Measurements from ENCODE around the gene SHLD2.

The SHLD2 gene

GRCh38 chr10:87054373-87055295 lies 40.4 kb upstream of the SHLD2 start:
- H3K27me3 ChIP-seq (ENCODE audit: control insufficient read depth in 3 of 3, insufficient read depth in 3 of 3, low read depth in 1 of 3, low read length in 3 of 3), result no peaks in the 10 kb centered on the region
- peaks cover 0 to 6% of the 10 kb centered on the region in 2 donors for H3K4me1 ChIP-seq (ENCODE audit: control insufficient read depth in 2 of 2, insufficient read depth in 1 of 2, low read depth in 1 of 2, low read length in 2 of 2)
- no peak overlapping the region for H3K4me3 ChIP-seq (ENCODE audit: low read length in 2 of 2)
- no peak overlapping the region for H3K14ac ChIP-seq (ENCODE audit: low read length)
- no CpG with 5 or more reads among the region's 7 CpGs for WGBS, 2 donors (ENCODE audit: extremely low coverage in 2 of 2, insufficient read length in 2 of 2, insufficient replicate concordance in 1 of 2)
- H2AK5ac ChIP-seq (ENCODE audit: low read depth, low read length), result no peak overlapping the region
- no peak overlapping the region for H3K27ac ChIP-seq (replicated peaks; ENCODE audit: low read length)
- peaks cover 21 to 97% of the 10 kb centered on the region in 2 donors for H3K36me3 ChIP-seq (replicated peaks in 1 of 2; ENCODE audit: control insufficient read depth in 2 of 2, insufficient read depth in 2 of 2, low read length in 2 of 2)
- no peak overlapping the region for H2BK120ac ChIP-seq (ENCODE audit: low read depth, low read length)
- no peak overlapping the region for H2BK15ac ChIP-seq (ENCODE audit: low read length)
- H4K91ac ChIP-seq (ENCODE audit: low read depth, low read length, poor library complexity), result no peak overlapping the region
- DNase-seq (ENCODE audit: low spot score), result peak; percentile 30
- H2BK12ac ChIP-seq (ENCODE audit: low read length), result no peak overlapping the region
- no peak overlapping the region for H3K9ac ChIP-seq (ENCODE audit: low read depth, low read length, poor library complexity)
- H2AFZ ChIP-seq (ENCODE audit: low read length), result no peak overlapping the region
- H3K18ac ChIP-seq (ENCODE audit: low read length), result no peak overlapping the region
- H3K4me2 ChIP-seq (ENCODE audit: insufficient read depth, low read length, poor library complexity, severe bottlenecking), result no peak overlapping the region
- H2BK5ac ChIP-seq (ENCODE audit: low read length), result no peak overlapping the region
- no peak overlapping the region for H3K23ac ChIP-seq (ENCODE audit: low read depth, low read length, poor library complexity)
- H3K4ac ChIP-seq (ENCODE audit: low read length), result no peak overlapping the region
- H3K79me1 ChIP-seq (ENCODE audit: low read depth, low read length), result no peaks in the 10 kb centered on the region
- peaks cover 0 to 1% of the 10 kb centered on the region in 2 donors for H3K9me3 ChIP-seq (replicated peaks in 1 of 2; ENCODE audit: control insufficient read depth in 2 of 2, insufficient read depth in 1 of 2, low read depth in 1 of 2, low read length in 2 of 2)
- no peak overlapping the region for H4K8ac ChIP-seq (ENCODE audit: low read depth, low read length)

GRCh38 chr10:87058171-87058570 lies 36.8 kb upstream of the SHLD2 start:
- Histone ChIP-seq H3K23ac (ENCODE audit: low read depth, low read length, poor library complexity) (no peak overlapping the region), H4K8ac (ENCODE audit: low read depth, low read length) (no peak overlapping the region), H2BK120ac (ENCODE audit: low read depth, low read length) (no peak overlapping the region), H3K79me1 (ENCODE audit: low read depth, low read length) (no peaks in the 10 kb centered on the region), H3K14ac (ENCODE audit: low read length) (no peak overlapping the region), H3K18ac (ENCODE audit: low read length) (no peak overlapping the region), H2AFZ (ENCODE audit: low read length) (no peak overlapping the region), H3K4ac (ENCODE audit: low read length) (no peak overlapping the region), H4K91ac (ENCODE audit: low read depth, low read length, poor library complexity) (no peak overlapping the region), H3K27ac (replicated peaks; ENCODE audit: low read length) (no peak overlapping the region), H3K9ac (ENCODE audit: low read depth, low read length, poor library complexity) (no peak overlapping the region), H3K4me2 (ENCODE audit: insufficient read depth, low read length, poor library complexity, severe bottlenecking) (no peak overlapping the region), H3K4me1 (ENCODE audit: control insufficient read depth in 2 of 2, insufficient read depth in 1 of 2, low read depth in 1 of 2, low read length in 2 of 2) (peaks cover 0 to 6% of the 10 kb centered on the region in 2 donors), H3K9me3 (replicated peaks in 1 of 2; ENCODE audit: control insufficient read depth in 2 of 2, insufficient read depth in 1 of 2, low read depth in 1 of 2, low read length in 2 of 2) (peaks cover 0 to under 1% of the 10 kb centered on the region in 2 donors), H3K27me3 (ENCODE audit: control insufficient read depth in 3 of 3, insufficient read depth in 3 of 3, low read depth in 1 of 3, low read length in 3 of 3) (no peaks in the 10 kb centered on the region), H2BK15ac (ENCODE audit: low read length) (no peak overlapping the region), H2AK5ac (ENCODE audit: low read depth, low read length) (no peak overlapping the region), H2BK12ac (ENCODE audit: low read length) (no peak overlapping the region), H3K36me3 (replicated peaks in 1 of 2; ENCODE audit: control insufficient read depth in 2 of 2, insufficient read depth in 2 of 2, low read length in 2 of 2) (peaks cover 18 to 94% of the 10 kb centered on the region in 2 donors), H2BK5ac (ENCODE audit: low read length) (no peak overlapping the region), H3K4me3 (ENCODE audit: low read length in 2 of 2) (no peak overlapping the region)
- WGBS, 2 donors (ENCODE audit: extremely low coverage in 2 of 2, insufficient read length in 2 of 2, insufficient replicate concordance in 1 of 2), result no CpG with 5 or more reads among the region's 1 CpG
- DNase-seq (ENCODE audit: low spot score), result no peak

- Histone ChIP-seq H3K27ac (replicated peaks; ENCODE audit: low read length) (no peak overlapping the region), H3K4me3 (ENCODE audit: low read length in 2 of 2) (no peak overlapping the region), H3K9me3 (replicated peaks in 1 of 2; ENCODE audit: control insufficient read depth in 2 of 2, insufficient read depth in 1 of 2, low read depth in 1 of 2, low read length in 2 of 2) (no peaks in the 10 kb centered on the region), H4K8ac (ENCODE audit: low read depth, low read length) (no peak overlapping the region), H3K36me3 (replicated peaks in 1 of 2; ENCODE audit: control insufficient read depth in 2 of 2, insufficient read depth in 2 of 2, low read length in 2 of 2) (peaks cover 13 to 94% of the 10 kb centered on the region in 2 donors), H3K4me2 (ENCODE audit: insufficient read depth, low read length, poor library complexity, severe bottlenecking) (no peak overlapping the region), H2BK15ac (ENCODE audit: low read length) (no peak overlapping the region), H2BK5ac (ENCODE audit: low read length) (no peak overlapping the region), H3K23ac (ENCODE audit: low read depth, low read length, poor library complexity) (no peak overlapping the region), H2AFZ (ENCODE audit: low read length) (no peak overlapping the region), H3K79me1 (ENCODE audit: low read depth, low read length) (no peaks in the 10 kb centered on the region), H3K18ac (ENCODE audit: low read length) (no peak overlapping the region), H3K27me3 (ENCODE audit: control insufficient read depth in 3 of 3, insufficient read depth in 3 of 3, low read depth in 1 of 3, low read length in 3 of 3) (no peaks in the 10 kb centered on the region), H3K4ac (ENCODE audit: low read length) (no peak overlapping the region), H2BK120ac (ENCODE audit: low read depth, low read length) (no peak overlapping the region), H2AK5ac (ENCODE audit: low read depth, low read length) (no peak overlapping the region), H2BK12ac (ENCODE audit: low read length) (no peak overlapping the region), H3K9ac (ENCODE audit: low read depth, low read length, poor library complexity) (no peak overlapping the region), H4K91ac (ENCODE audit: low read depth, low read length, poor library complexity) (no peak overlapping the region), H3K14ac (ENCODE audit: low read length) (no peak overlapping the region), H3K4me1 (ENCODE audit: control insufficient read depth in 2 of 2, insufficient read depth in 1 of 2, low read depth in 1 of 2, low read length in 2 of 2) (peaks cover 0 to 6% of the 10 kb centered on the region in 2 donors)
- no peak for DNase-seq (ENCODE audit: low spot score)
- no CpG with 5 or more reads among the region's 1 CpG for WGBS, 2 donors (ENCODE audit: extremely low coverage in 2 of 2, insufficient read length in 2 of 2, insufficient replicate concordance in 1 of 2)
These were observed 35.6 kb upstream of the SHLD2 start for GRCh38 chr10:87059401-87059800.

- Histone ChIP-seq H2AFZ (ENCODE audit: low read length) (no peak overlapping the region), H3K36me3 (replicated peaks in 1 of 2; ENCODE audit: control insufficient read depth in 2 of 2, insufficient read depth in 2 of 2, low read length in 2 of 2) (peaks cover 11 to 94% of the 10 kb centered on the region in 2 donors), H2BK12ac (ENCODE audit: low read length) (no peak overlapping the region), H2BK15ac (ENCODE audit: low read length) (no peak overlapping the region), H3K14ac (ENCODE audit: low read length) (no peak overlapping the region), H4K8ac (ENCODE audit: low read depth, low read length) (no peak overlapping the region), H3K4me1 (ENCODE audit: control insufficient read depth in 2 of 2, insufficient read depth in 1 of 2, low read depth in 1 of 2, low read length in 2 of 2) (peaks cover 0 to under 1% of the 10 kb centered on the region in 2 donors), H3K23ac (ENCODE audit: low read depth, low read length, poor library complexity) (no peak overlapping the region), H3K79me1 (ENCODE audit: low read depth, low read length) (no peaks in the 10 kb centered on the region), H2BK5ac (ENCODE audit: low read length) (no peak overlapping the region), H3K27ac (replicated peaks; ENCODE audit: low read length) (no peak overlapping the region), H3K18ac (ENCODE audit: low read length) (no peak overlapping the region), H3K9ac (ENCODE audit: low read depth, low read length, poor library complexity) (no peak overlapping the region), H4K91ac (ENCODE audit: low read depth, low read length, poor library complexity) (no peak overlapping the region), H3K9me3 (replicated peaks in 1 of 2; ENCODE audit: control insufficient read depth in 2 of 2, insufficient read depth in 1 of 2, low read depth in 1 of 2, low read length in 2 of 2) (no peaks in the 10 kb centered on the region), H3K27me3 (ENCODE audit: control insufficient read depth in 3 of 3, insufficient read depth in 3 of 3, low read depth in 1 of 3, low read length in 3 of 3) (no peaks in the 10 kb centered on the region), H3K4me2 (ENCODE audit: insufficient read depth, low read length, poor library complexity, severe bottlenecking) (no peak overlapping the region), H2BK120ac (ENCODE audit: low read depth, low read length) (no peak overlapping the region), H3K4me3 (ENCODE audit: low read length in 2 of 2) (no peak overlapping the region), H3K4ac (ENCODE audit: low read length) (no peak overlapping the region), H2AK5ac (ENCODE audit: low read depth, low read length) (no peak overlapping the region)
- WGBS, 2 donors (ENCODE audit: extremely low coverage in 2 of 2, insufficient read length in 2 of 2, insufficient replicate concordance in 1 of 2), result no CpG with 5 or more reads among the region's 6 CpGs
- DNase-seq (ENCODE audit: low spot score), result no peak
These were observed 34.6 kb upstream of the SHLD2 start for GRCh38 chr10:87060280-87060928.

Measured in neuronal stem cell (in vitro differentiated cells).